Prostate gland (tissue), 2 donors: Measurements from ENCODE around the gene CXCL11. TPM values are rescaled to one million over a fixed set of nuclear protein-coding genes. Genes with fewer than 3 reads are reported as not detected.
A peak's percentile ranks its signal among the peaks of the same experiment; 100 is the strongest.
"Not testable (repeated sequence)": the region's sequence is repeated elsewhere in the genome, so short reads cannot be mapped to it uniquely, and the experiment has no call there.

ENCODE experiments used
- DNase-seq: peaks from one replicate; pipeline ENCODE4 v3.0.0-alpha.2; 2019; ENCODE audit warnings: low spot score
- H3K27ac ChIP-seq, 2 donors: fragments of 200-600 bp; sonication (generic); 2 replicates each; pipeline ENCODE4 v1.5.1; 2017 to 2019
- H3K27me3 ChIP-seq: fragments of 200-600 bp; sonication (generic); replicated peaks from 2 replicates; pipeline ENCODE4 v1.5.1; 2019; ENCODE audit not compliant: insufficient read depth
- H3K36me3 ChIP-seq, 2 donors: fragments of 200-600 bp; sonication (generic); 1 replicate in 1 of 2; 2 replicates in 1 of 2; pipeline versions ENCODE4 v1.5.1 to v1.8.1; 2017 to 2019
- H3K4me1 ChIP-seq: fragments of 200-600 bp; sonication (generic); replicated peaks from 2 replicates; pipeline ENCODE4 v1.5.1; 2019
- H3K4me3 ChIP-seq, 2 donors: fragments of 200-600 bp; sonication (generic); 2 replicates each; pipeline ENCODE4 v1.5.1; 2017 to 2019
- H3K9me3 ChIP-seq: fragments of 200-600 bp; sonication (generic); 2 replicates; pipeline ENCODE4 v1.5.1; 2017
- CTCF ChIP-seq, 4 experiments: fragments of 200-600 bp in 2 of 4; fragments of 450-650 bp in 2 of 4; sonication (generic) in 2 of 4; IDR thresholded peaks; 1 replicate in 3 of 4; 2 replicates in 1 of 4; pipeline ENCODE4 v1.5.1; 2016 to 2019; ENCODE audit warnings: antibody characterized with exemption in 4 of 4, mild to moderate bottlenecking in 2 of 4, moderate library complexity in 2 of 4
- POLR2A ChIP-seq: fragments of 450-650 bp; IDR thresholded peaks from one replicate; pipeline ENCODE4 v1.6.1; 2016; ENCODE audit warnings: antibody characterized with exemption, mild to moderate bottlenecking
- POLR2AphosphoS5 ChIP-seq: sonication (generic); formaldehyde crosslinking; IDR thresholded peaks from one replicate; pipeline ENCODE4 v1.6.1; 2017; ENCODE audit warnings: antibody characterized with exemption
- WGBS: methylation state at CpG from one replicate; pipeline ENCODE4 v1.1.5; 2018; 5-methylcytosine and 5-hydroxymethylcytosine counted together
- intact Hi-C: fragments of 100-400 bp; cut with DNase I; formaldehyde crosslinking; loops from one replicate; pipeline ENCODE4 v1.14.2; 2022
- total RNA-seq, 2 donors: library from RNA; depleted of rRNA; stranded (reverse); fragments of >200 nt; gene quantifications; one replicate each; pipeline ENCODE4 v1.1.0, GENCODE V29; 2016

CXCL11 gene
- total RNA-seq, 2 donors from 2014 or later: 0.23 TPM; not detected in 1

- 46% methylated on average over 4 of the region's 4 CpGs for WGBS
Observed at GRCh38 chr4:76002176-76002575, 33.7 kb downstream of the CXCL11 start.

GRCh38 chr4:76001700-76002099 lies 34.2 kb downstream of the CXCL11 start:
- intact Hi-C loops: no loop called here
- no peak overlapping the region for H3K4me3 ChIP-seq
- H3K4me1 ChIP-seq: no peaks in the 10 kb centered on the region
- H3K27me3 ChIP-seq: no peaks in the 10 kb centered on the region
- no peak overlapping the region for H3K27ac ChIP-seq
- WGBS: 69% methylated on average over 7 of the region's 7 CpGs
- no peaks in the 10 kb centered on the region for H3K9me3 ChIP-seq
- H3K36me3 ChIP-seq: no peaks in the 10 kb centered on the region
- TF ChIP-seq POLR2A: no peak
- DNase-seq: no peak

More at GRCh38 chr4:76002176-76002575, 33.7 kb downstream of the CXCL11 start:
- intact Hi-C loops: no loop called here
- DNase-seq: no peak
- Histone ChIP-seq H3K9me3 (no peaks in the 10 kb centered on the region), H3K36me3 (no peaks in the 10 kb centered on the region), H3K4me1 (no peaks in the 10 kb centered on the region), H3K4me3 (no peak overlapping the region), H3K27me3 (no peaks in the 10 kb centered on the region), H3K27ac (no peak overlapping the region)
- TF ChIP-seq POLR2A: no peak
- TF ChIP-seq POLR2AphosphoS5: peak; percentile 23

- H3K9me3 ChIP-seq: no peaks in the 10 kb centered on the region
- 92% methylated on average over 1 of the region's 1 CpG for WGBS
- H3K27ac ChIP-seq: no peak overlapping the region
- intact Hi-C loops: no loop called here
- H3K4me1 ChIP-seq: no peaks in the 10 kb centered on the region
- H3K36me3 ChIP-seq: no peaks in the 10 kb centered on the region
- TF ChIP-seq POLR2A (no peak), POLR2AphosphoS5 (no peak), CTCF (IDR thresholded peaks at IDR 0.05) (no peak)
- no peak overlapping the region for H3K4me3 ChIP-seq
- H3K27me3 ChIP-seq: no peaks in the 10 kb centered on the region
- DNase-seq: no peak
Observed at GRCh38 chr4:76000279-76000678, 35.6 kb downstream of the CXCL11 start.

- not testable (repeated sequence) for H3K27me3 ChIP-seq, H3K4me1 ChIP-seq, H3K27ac ChIP-seq, H3K4me3 ChIP-seq, DNase-seq, H3K9me3 ChIP-seq, H3K36me3 ChIP-seq
- WGBS: 84% methylated on average over 2 of the region's 2 CpGs
- intact Hi-C loops: loop anchor here (5.0 kb wide), 1 partner anchor 89 kb away; no protein-coding TSS in a partner anchor
Observed at GRCh38 chr4:75998525-75999147, 37.2 kb downstream of the CXCL11 start.

- WGBS: 83% methylated on average over 2 of the region's 2 CpGs
- Histone ChIP-seq H3K27ac (no peak overlapping the region), H3K4me3 (no peak overlapping the region), H3K27me3 (no peaks in the 10 kb centered on the region), H3K4me1 (no peaks in the 10 kb centered on the region), H3K36me3 (no peaks in the 10 kb centered on the region), H3K9me3 (no peaks in the 10 kb centered on the region)
- no peak for TF ChIP-seq POLR2A
- no peak for TF ChIP-seq CTCF (IDR thresholded peaks at IDR 0.05)
- no peak for TF ChIP-seq POLR2AphosphoS5
- intact Hi-C loops: loop anchor here (5.0 kb wide), 1 partner anchor 89 kb away; no protein-coding TSS in a partner anchor
- no peak for DNase-seq
Observed at GRCh38 chr4:75997946-75998345, 37.9 kb downstream of the CXCL11 start.

GRCh38 chr4:75997081-75997480 lies 38.8 kb downstream of the CXCL11 start:
- DNase-seq: no peak
- Histone ChIP-seq H3K4me3 (no peak overlapping the region), H3K9me3 (no peaks in the 10 kb centered on the region), H3K36me3 (no peaks in the 10 kb centered on the region), H3K27me3 (no peaks in the 10 kb centered on the region), H3K27ac (no peak overlapping the region), H3K4me1 (no peaks in the 10 kb centered on the region)
- intact Hi-C loops: loop anchor here (5.0 kb wide), 1 partner anchor 90 kb away; no protein-coding TSS in a partner anchor
- TF ChIP-seq CTCF (IDR thresholded peaks at IDR 0.05): no peak
- TF ChIP-seq POLR2A: no peak
- no peak for TF ChIP-seq POLR2AphosphoS5
- 89% methylated on average over 1 of the region's 1 CpG for WGBS
